ENCODE measurements around the gene MLF2. TPM values are rescaled to one million over a fixed set of nuclear protein-coding genes. Genes with fewer than 3 reads are reported as not detected.

Gene MLF2
- total and polyA plus RNA-seq, 2 of the 13 experiments (the other 11 are each of a cell fraction or from before 2014, with no cell fraction given) = 88.1 to 167 TPM

- peak; percentile 88 for TF ChIP-seq POGK (CRISPR knock-in tag; conservative IDR thresholded peaks at IDR 0.05)
- no peak for TF ChIP-seq ATF7-NPFF (CRISPR knock-in tag; IDR thresholded peaks at IDR 0.05; ENCODE audit: low read depth)
- 0 out of 2 replicates have a peak, but pooled peaks have one; percentile 40 for TF ChIP-seq KDM2A (CRISPR knock-in tag; IDR thresholded peaks at IDR 0.05; ENCODE audit: borderline replicate concordance, low read depth)
- TF ChIP-seq ZFP62 (CRISPR knock-in tag; IDR thresholded peaks at IDR 0.05) = no peak
- TF ChIP-seq ZNF800 (CRISPR knock-in tag; IDR thresholded peaks at IDR 0.05) = no peak
- no peak for TF ChIP-seq TARDBP (CRISPR knock-in tag; IDR thresholded peaks at IDR 0.05)
- TF ChIP-seq CCDC6 (CRISPR knock-in tag; IDR thresholded peaks at IDR 0.05) = no peak
- no peak for TF ChIP-seq NFE2L2 (IDR thresholded peaks at IDR 0.05; ENCODE audit: low read length)
- 0 out of 2 replicates have a peak, but pooled peaks have one; percentile 1 for TF ChIP-seq ZNF547 (CRISPR knock-in tag; IDR thresholded peaks at IDR 0.05)
- TF ChIP-seq CTCF (CRISPR knock-in tag; IDR thresholded peaks at IDR 0.05) = peak; percentile 13; the same call in 1 of the 2 replicates
- TF ChIP-seq KDM4B (CRISPR knock-in tag; IDR thresholded peaks at IDR 0.05) = no peak
- TF ChIP-seq ZNF260 (CRISPR knock-in tag; IDR thresholded peaks at IDR 0.05; ENCODE audit: borderline replicate concordance, low read depth) = no peak
- no peak for TF ChIP-seq HES4 (CRISPR knock-in tag; IDR thresholded peaks at IDR 0.05; ENCODE audit: borderline replicate concordance)
- TF ChIP-seq ZNF20 (CRISPR knock-in tag; IDR thresholded peaks at IDR 0.05) = no peak
- no peak for TF ChIP-seq MTA3 (CRISPR knock-in tag; IDR thresholded peaks at IDR 0.05)
- no peak for TF ChIP-seq ZUFSP (CRISPR knock-in tag; IDR thresholded peaks at IDR 0.05; ENCODE audit: borderline replicate concordance)
- no peak for TF ChIP-seq MTF1 (CRISPR knock-in tag; IDR thresholded peaks at IDR 0.05)
- TF ChIP-seq ZNF224 (CRISPR knock-in tag; IDR thresholded peaks at IDR 0.05) = no peak
- TF ChIP-seq KLF6 (CRISPR knock-in tag; IDR thresholded peaks at IDR 0.05) = no peak
- no peak for TF ChIP-seq ZNF484 (CRISPR knock-in tag; IDR thresholded peaks at IDR 0.05; ENCODE audit: borderline replicate concordance, low read depth)
- no peak for TF ChIP-seq SOX13 (IDR thresholded peaks at IDR 0.05)
- no peak for TF ChIP-seq SOX13 (CRISPR knock-in tag; conservative IDR thresholded peaks at IDR 0.05 in 1 of 2, IDR thresholded peaks at IDR 0.05 in 1 of 2)
- no peak for TF ChIP-seq ZNF569 (CRISPR knock-in tag; IDR thresholded peaks at IDR 0.05; ENCODE audit: borderline replicate concordance)
Observed at GRCh38 chr12:6765634-6766581, 13.0 kb upstream of the MLF2 start, which contains the start of gene PTMS (continued).
